SK-N-SH treated with all-trans-retinoic acid at 6 μM for 48 hours (cell line): Measurements from ENCODE around the gene ZNF541.

ENCODE experiments used
- BACH2 ChIP-seq: fragments of 250-450 bp; sonication (Bioruptor Pico); IDR thresholded peaks from 2 replicates; pipeline ENCODE4 v1.9.0; 2021; ENCODE audit warnings: mild to moderate bottlenecking, borderline replicate concordance
- OSR1 ChIP-seq: fragments of 250-450 bp; sonication (Bioruptor Pico); IDR thresholded peaks from 2 replicates; pipeline ENCODE4 v1.8.0; 2022; ENCODE audit warnings: moderate library complexity, mild to moderate bottlenecking, inconsistent platforms
- RARB ChIP-seq: fragments of 250-450 bp; sonication (Bioruptor Pico); IDR thresholded peaks from 2 replicates; pipeline ENCODE4 v1.8.0; 2021; ENCODE audit warnings: mild to moderate bottlenecking, moderate library complexity
- TOX ChIP-seq: fragments of 250-450 bp; sonication (Bioruptor Pico); IDR thresholded peaks from 2 replicates; pipeline ENCODE4 v1.8.0; 2021; ENCODE audit warnings: mild to moderate bottlenecking, moderate library complexity, borderline replicate concordance
- ZC3H10 ChIP-seq: fragments of 250-450 bp; sonication (Bioruptor Pico); IDR thresholded peaks from 2 replicates; pipeline ENCODE4 v1.5.1; 2021; ENCODE audit warnings: mild to moderate bottlenecking, moderate library complexity
- ZFP3 ChIP-seq: fragments of 250-450 bp; sonication (Bioruptor Pico); IDR thresholded peaks from 2 replicates; pipeline ENCODE4 v1.5.0; 2020; ENCODE audit warnings: mild to moderate bottlenecking, moderate library complexity
- ZFP30 ChIP-seq: fragments of 450-650 bp; formaldehyde crosslinking; IDR thresholded peaks from 2 replicates; pipeline ENCODE4 v1.5.0; 2022; ENCODE audit warnings: mild to moderate bottlenecking, moderate library complexity
- ZNF70 ChIP-seq: fragments of 450-650 bp; formaldehyde crosslinking; IDR thresholded peaks from 2 replicates; pipeline ENCODE4 v1.5.0; 2020; ENCODE audit warnings: mild to moderate bottlenecking, moderate library complexity
- TF ChIP-seq, protein P1 (sequence below): fragments of 250-450 bp; sonication (Bioruptor Pico); IDR thresholded peaks from 2 replicates; pipeline ENCODE4 v1.8.0; 2021; ENCODE audit warnings: low read depth, mild to moderate bottlenecking, moderate library complexity, borderline replicate concordance
- TF ChIP-seq, protein P2 (sequence below): fragments of 250-450 bp; sonication (Bioruptor Pico); IDR thresholded peaks from 2 replicates; pipeline ENCODE4 v1.5.1; 2020; ENCODE audit warnings: low read depth, mild to moderate bottlenecking, moderate library complexity
- TF ChIP-seq, protein P3 (sequence below): fragments of 250-450 bp; sonication (Bioruptor Pico); IDR thresholded peaks from 2 replicates; pipeline ENCODE4 v1.5.1; 2021; ENCODE audit warnings: mild to moderate bottlenecking, moderate library complexity
- TF ChIP-seq, protein P4 (sequence below): fragments of 250-450 bp; sonication (Bioruptor Pico); IDR thresholded peaks from 2 replicates; pipeline ENCODE4 v1.8.0; 2020; ENCODE audit warnings: mild to moderate bottlenecking, moderate library complexity, borderline replicate concordance
- TF ChIP-seq, protein P5 (sequence below): fragments of 250-450 bp; sonication (Bioruptor Pico); IDR thresholded peaks from 2 replicates; pipeline ENCODE4 v1.5.0; 2020; ENCODE audit warnings: mild to moderate bottlenecking, moderate library complexity

DNA sequence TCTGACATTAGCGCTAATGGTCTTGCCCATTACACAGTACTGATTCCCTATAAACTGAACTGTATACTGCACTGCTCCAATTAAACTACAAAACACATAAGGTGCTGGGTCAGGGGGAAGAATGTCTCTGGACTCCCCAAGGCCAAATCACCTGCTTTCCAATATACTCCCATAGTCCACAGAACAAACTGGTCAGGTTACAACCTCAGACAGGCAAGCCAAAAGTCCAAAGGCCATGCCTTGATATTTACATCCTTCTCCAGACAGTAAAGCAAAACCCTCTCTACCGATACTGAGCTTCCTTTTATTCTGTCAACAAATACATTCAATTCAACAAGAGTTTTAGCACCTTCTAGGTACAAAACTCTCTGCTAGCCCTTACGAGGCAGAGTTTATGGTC is 8.9 kb downstream of the ZNF541 start:
- TF ChIP-seq, protein P1, sequence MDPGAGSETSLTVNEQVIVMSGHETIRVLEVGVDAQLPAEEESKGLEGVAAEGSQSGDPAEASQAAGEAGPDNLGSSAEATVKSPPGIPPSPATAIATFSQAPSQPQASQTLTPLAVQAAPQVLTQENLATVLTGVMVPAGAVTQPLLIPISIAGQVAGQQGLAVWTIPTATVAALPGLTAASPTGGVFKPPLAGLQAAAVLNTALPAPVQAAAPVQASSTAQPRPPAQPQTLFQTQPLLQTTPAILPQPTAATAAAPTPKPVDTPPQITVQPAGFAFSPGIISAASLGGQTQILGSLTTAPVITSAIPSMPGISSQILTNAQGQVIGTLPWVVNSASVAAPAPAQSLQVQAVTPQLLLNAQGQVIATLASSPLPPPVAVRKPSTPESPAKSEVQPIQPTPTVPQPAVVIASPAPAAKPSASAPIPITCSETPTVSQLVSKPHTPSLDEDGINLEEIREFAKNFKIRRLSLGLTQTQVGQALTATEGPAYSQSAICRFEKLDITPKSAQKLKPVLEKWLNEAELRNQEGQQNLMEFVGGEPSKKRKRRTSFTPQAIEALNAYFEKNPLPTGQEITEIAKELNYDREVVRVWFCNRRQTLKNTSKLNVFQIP (CRISPR knock-in tag), result no peak
- TF ChIP-seq ZFP3 (CRISPR knock-in tag) (no peak), TOX (no peak), ZNF70 (CRISPR knock-in tag) (no peak), RARB (CRISPR knock-in tag) (no peak), BACH2 (no peak), ZFP30 (CRISPR knock-in tag) (no peak), OSR1 (CRISPR knock-in tag) (no peak), ZC3H10 (CRISPR knock-in tag) (no peak)
- TF ChIP-seq, protein P2, sequence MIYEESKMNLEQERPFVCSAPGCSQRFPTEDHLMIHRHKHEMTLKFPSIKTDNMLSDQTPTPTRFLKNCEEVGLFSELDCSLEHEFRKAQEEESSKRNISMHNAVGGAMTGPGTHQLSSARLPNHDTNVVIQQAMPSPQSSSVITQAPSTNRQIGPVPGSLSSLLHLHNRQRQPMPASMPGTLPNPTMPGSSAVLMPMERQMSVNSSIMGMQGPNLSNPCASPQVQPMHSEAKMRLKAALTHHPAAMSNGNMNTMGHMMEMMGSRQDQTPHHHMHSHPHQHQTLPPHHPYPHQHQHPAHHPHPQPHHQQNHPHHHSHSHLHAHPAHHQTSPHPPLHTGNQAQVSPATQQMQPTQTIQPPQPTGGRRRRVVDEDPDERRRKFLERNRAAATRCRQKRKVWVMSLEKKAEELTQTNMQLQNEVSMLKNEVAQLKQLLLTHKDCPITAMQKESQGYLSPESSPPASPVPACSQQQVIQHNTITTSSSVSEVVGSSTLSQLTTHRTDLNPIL (CRISPR knock-in tag), result no peak
- TF ChIP-seq, protein P3, sequence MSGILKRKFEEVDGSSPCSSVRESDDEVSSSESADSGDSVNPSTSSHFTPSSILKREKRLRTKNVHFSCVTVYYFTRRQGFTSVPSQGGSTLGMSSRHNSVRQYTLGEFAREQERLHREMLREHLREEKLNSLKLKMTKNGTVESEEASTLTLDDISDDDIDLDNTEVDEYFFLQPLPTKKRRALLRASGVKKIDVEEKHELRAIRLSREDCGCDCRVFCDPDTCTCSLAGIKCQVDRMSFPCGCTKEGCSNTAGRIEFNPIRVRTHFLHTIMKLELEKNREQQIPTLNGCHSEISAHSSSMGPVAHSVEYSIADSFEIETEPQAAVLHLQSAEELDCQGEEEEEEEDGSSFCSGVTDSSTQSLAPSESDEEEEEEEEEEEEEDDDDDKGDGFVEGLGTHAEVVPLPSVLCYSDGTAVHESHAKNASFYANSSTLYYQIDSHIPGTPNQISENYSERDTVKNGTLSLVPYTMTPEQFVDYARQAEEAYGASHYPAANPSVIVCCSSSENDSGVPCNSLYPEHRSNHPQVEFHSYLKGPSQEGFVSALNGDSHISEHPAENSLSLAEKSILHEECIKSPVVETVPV (CRISPR knock-in tag), result no peak
- TF ChIP-seq, protein P4, sequence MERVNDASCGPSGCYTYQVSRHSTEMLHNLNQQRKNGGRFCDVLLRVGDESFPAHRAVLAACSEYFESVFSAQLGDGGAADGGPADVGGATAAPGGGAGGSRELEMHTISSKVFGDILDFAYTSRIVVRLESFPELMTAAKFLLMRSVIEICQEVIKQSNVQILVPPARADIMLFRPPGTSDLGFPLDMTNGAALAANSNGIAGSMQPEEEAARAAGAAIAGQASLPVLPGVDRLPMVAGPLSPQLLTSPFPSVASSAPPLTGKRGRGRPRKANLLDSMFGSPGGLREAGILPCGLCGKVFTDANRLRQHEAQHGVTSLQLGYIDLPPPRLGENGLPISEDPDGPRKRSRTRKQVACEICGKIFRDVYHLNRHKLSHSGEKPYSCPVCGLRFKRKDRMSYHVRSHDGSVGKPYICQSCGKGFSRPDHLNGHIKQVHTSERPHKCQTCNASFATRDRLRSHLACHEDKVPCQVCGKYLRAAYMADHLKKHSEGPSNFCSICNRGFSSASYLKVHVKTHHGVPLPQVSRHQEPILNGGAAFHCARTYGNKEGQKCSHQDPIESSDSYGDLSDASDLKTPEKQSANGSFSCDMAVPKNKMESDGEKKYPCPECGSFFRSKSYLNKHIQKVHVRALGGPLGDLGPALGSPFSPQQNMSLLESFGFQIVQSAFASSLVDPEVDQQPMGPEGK, result no peak
- TF ChIP-seq, protein P5, sequence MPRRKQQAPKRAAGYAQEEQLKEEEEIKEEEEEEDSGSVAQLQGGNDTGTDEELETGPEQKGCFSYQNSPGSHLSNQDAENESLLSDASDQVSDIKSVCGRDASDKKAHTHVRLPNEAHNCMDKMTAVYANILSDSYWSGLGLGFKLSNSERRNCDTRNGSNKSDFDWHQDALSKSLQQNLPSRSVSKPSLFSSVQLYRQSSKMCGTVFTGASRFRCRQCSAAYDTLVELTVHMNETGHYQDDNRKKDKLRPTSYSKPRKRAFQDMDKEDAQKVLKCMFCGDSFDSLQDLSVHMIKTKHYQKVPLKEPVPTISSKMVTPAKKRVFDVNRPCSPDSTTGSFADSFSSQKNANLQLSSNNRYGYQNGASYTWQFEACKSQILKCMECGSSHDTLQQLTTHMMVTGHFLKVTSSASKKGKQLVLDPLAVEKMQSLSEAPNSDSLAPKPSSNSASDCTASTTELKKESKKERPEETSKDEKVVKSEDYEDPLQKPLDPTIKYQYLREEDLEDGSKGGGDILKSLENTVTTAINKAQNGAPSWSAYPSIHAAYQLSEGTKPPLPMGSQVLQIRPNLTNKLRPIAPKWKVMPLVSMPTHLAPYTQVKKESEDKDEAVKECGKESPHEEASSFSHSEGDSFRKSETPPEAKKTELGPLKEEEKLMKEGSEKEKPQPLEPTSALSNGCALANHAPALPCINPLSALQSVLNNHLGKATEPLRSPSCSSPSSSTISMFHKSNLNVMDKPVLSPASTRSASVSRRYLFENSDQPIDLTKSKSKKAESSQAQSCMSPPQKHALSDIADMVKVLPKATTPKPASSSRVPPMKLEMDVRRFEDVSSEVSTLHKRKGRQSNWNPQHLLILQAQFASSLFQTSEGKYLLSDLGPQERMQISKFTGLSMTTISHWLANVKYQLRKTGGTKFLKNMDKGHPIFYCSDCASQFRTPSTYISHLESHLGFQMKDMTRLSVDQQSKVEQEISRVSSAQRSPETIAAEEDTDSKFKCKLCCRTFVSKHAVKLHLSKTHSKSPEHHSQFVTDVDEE (CRISPR knock-in tag), result no peak
